ENCODE measurements around the gene SAE1. TPM values are rescaled to one million over a fixed set of nuclear protein-coding genes. Genes with fewer than 3 reads are reported as not detected.

Gene SAE1
- total and polyA plus RNA-seq, 4 experiments from 2014 or later: 35.3 to 182 (median 71.6) TPM

- H3K9me3 ChIP-seq (ENCODE audit: control insufficient read depth in 1 of 2, low read length in 2 of 2): no peaks in the 10 kb centered on the region
- H3K27ac ChIP-seq (ENCODE audit: low read depth, low read length): no peak overlapping the region
- H3K27ac Mint-ChIP-seq: peak overlapping the region in 3 of 7 donors; percentile 59 to 78 (median 63)
- H3K36me3 Mint-ChIP-seq: peaks cover 22 to 23% of the 10 kb centered on the region in 2 donors
- no peaks in the 10 kb centered on the region for H3K27me3 ChIP-seq (ENCODE audit: insufficient read depth, low read length)
- H3K4me3 ChIP-seq (ENCODE audit: low read length in 2 of 2): no peak overlapping the region
- H3K4me1 Mint-ChIP-seq: peaks cover 4 to 22% (median 15%) of the 10 kb centered on the region in 4 donors
- H3K36me3 ChIP-seq (ENCODE audit: insufficient read depth, low read length): no peaks in the 10 kb centered on the region
- H3K4me3 Mint-ChIP-seq: no peak overlapping the region
- ChIA-PET CTCF (ENCODE audit: partially characterized antibody) (no interaction called here), POLR2A (ENCODE audit: partially characterized antibody) (no interaction called here)
- intact Hi-C loops (cut with micrococcal nuclease): no loop called here
- DNase-seq: no peak
- H3K27me3 Mint-ChIP-seq: no peaks in the 10 kb centered on the region
- H3K4me1 ChIP-seq (ENCODE audit: insufficient read depth, low read length): peaks cover 21% of the 10 kb centered on the region
- no peaks in the 10 kb centered on the region for H3K9me3 Mint-ChIP-seq
Observed at GRCh38 chr19:47195434-47195833, 64.8 kb downstream of the SAE1 start.

- Histone ChIP-seq H3K27ac (ENCODE audit: low read depth, low read length) (no peak overlapping the region), H3K27me3 (ENCODE audit: insufficient read depth, low read length) (no peaks in the 10 kb centered on the region), H3K4me3 (ENCODE audit: low read length in 2 of 2) (no peak overlapping the region), H3K9me3 (ENCODE audit: control insufficient read depth in 1 of 2, low read length in 2 of 2) (no peaks in the 10 kb centered on the region), H3K4me1 (ENCODE audit: insufficient read depth, low read length) (peaks cover 9% of the 10 kb centered on the region), H3K36me3 (ENCODE audit: insufficient read depth, low read length) (no peaks in the 10 kb centered on the region)
- ChIA-PET CTCF (ENCODE audit: partially characterized antibody) (interaction anchor here (1.5 to 1.8 kb wide), 2 partner anchors 11 to 47 kb away, joined by 4 to 6 read pairs; no protein-coding TSS in a partner anchor), POLR2A (ENCODE audit: partially characterized antibody) (no interaction called here)
- no peak for DNase-seq
- H3K9me3 Mint-ChIP-seq: no peaks in the 10 kb centered on the region
- intact Hi-C loops (cut with micrococcal nuclease): no loop called here
- no peak overlapping the region for H3K4me3 Mint-ChIP-seq
- peak overlapping the region in 2 of 7 donors; percentile 12 to 35 for H3K27ac Mint-ChIP-seq
- H3K36me3 Mint-ChIP-seq: peaks cover 22 to 28% of the 10 kb centered on the region in 2 donors
- H3K4me1 Mint-ChIP-seq: peaks cover 0 to 11% (median 9%) of the 10 kb centered on the region in 4 donors
- no peaks in the 10 kb centered on the region for H3K27me3 Mint-ChIP-seq
Observed at GRCh38 chr19:47197141-47197540, 66.5 kb downstream of the SAE1 start.

GRCh38 chr19:47200530-47200929 lies 69.9 kb downstream of the SAE1 start:
- no peak for DNase-seq
- peaks cover 35 to 44% of the 10 kb centered on the region in 2 donors for H3K36me3 Mint-ChIP-seq
- no peaks in the 10 kb centered on the region for H3K9me3 ChIP-seq (ENCODE audit: control insufficient read depth in 1 of 2, low read length in 2 of 2)
- no peaks in the 10 kb centered on the region for H3K27me3 ChIP-seq (ENCODE audit: insufficient read depth, low read length)
- no peak overlapping the region for H3K4me3 Mint-ChIP-seq
- ChIA-PET CTCF (ENCODE audit: partially characterized antibody) (interaction anchor here (0.8 to 6.6 kb wide), 5 partner anchors 11 to 47 kb away, joined by 3 to 29 read pairs (median 5); no protein-coding TSS in a partner anchor), POLR2A (ENCODE audit: partially characterized antibody) (interaction anchor here (0.8 kb wide), 1 partner anchor 10 kb away, joined by 3 read pairs; no protein-coding TSS in a partner anchor)
- no peak overlapping the region for H3K4me3 ChIP-seq (ENCODE audit: low read length in 2 of 2)
- peaks cover 0 to 14% (median 7%) of the 10 kb centered on the region in 4 donors for H3K4me1 Mint-ChIP-seq
- no peak overlapping the region for H3K27ac ChIP-seq (ENCODE audit: low read depth, low read length)
- no peaks in the 10 kb centered on the region for H3K27me3 Mint-ChIP-seq
- H3K9me3 Mint-ChIP-seq: no peaks in the 10 kb centered on the region
- intact Hi-C loops (cut with micrococcal nuclease): no loop called here
- H3K36me3 ChIP-seq (ENCODE audit: insufficient read depth, low read length): peaks cover 17% of the 10 kb centered on the region
- H3K27ac Mint-ChIP-seq: no peak overlapping the region
- no peaks in the 10 kb centered on the region for H3K4me1 ChIP-seq (ENCODE audit: insufficient read depth, low read length)

- peak overlapping the region in 2 of 7 donors; percentile 10 to 26 for H3K27ac Mint-ChIP-seq
- intact Hi-C loops (cut with micrococcal nuclease): no loop called here
- peaks cover 31% of the 10 kb centered on the region for H3K36me3 ChIP-seq (ENCODE audit: insufficient read depth, low read length)
Observed at GRCh38 chr19:47203254-47203653, 72.6 kb downstream of the SAE1 start.

GRCh38 chr19:47209319-47210179 lies 78.9 kb downstream of the SAE1 start:
- H3K4me3 ChIP-seq (ENCODE audit: low read length in 2 of 2): no peak overlapping the region
- no peaks in the 10 kb centered on the region for H3K27me3 Mint-ChIP-seq
- no peak overlapping the region for H3K4me3 Mint-ChIP-seq
- no peak overlapping the region for H3K27ac ChIP-seq (ENCODE audit: low read depth, low read length)
- no peak for DNase-seq
- ChIA-PET POLR2A (ENCODE audit: partially characterized antibody) (interaction anchor here (0.6 to 5.0 kb wide), 12 partner anchors 9 to 965 kb away, joined by 3 to 120 read pairs (median 13); partner anchors contain the start of gene CCDC9), CTCF (ENCODE audit: partially characterized antibody) (interaction anchor here (0.5 to 13.1 kb wide), 28 partner anchors 9 to 1400 kb away, joined by 3 to 499 read pairs (median 7); partner anchors contain the start of genes CCDC9 and SAE1)
- H3K9me3 Mint-ChIP-seq: no peaks in the 10 kb centered on the region
- peaks cover 12% of the 10 kb centered on the region for H3K4me1 ChIP-seq (ENCODE audit: insufficient read depth, low read length)
- peak overlapping the region in 3 of 7 donors; percentile 35 to 48 (median 45) for H3K27ac Mint-ChIP-seq
- H3K9me3 ChIP-seq (ENCODE audit: control insufficient read depth in 1 of 2, low read length in 2 of 2): no peaks in the 10 kb centered on the region
- peaks cover 6 to 15% (median 7%) of the 10 kb centered on the region in 4 donors for H3K4me1 Mint-ChIP-seq
- H3K36me3 ChIP-seq (ENCODE audit: insufficient read depth, low read length): peaks cover 34% of the 10 kb centered on the region
- peaks cover 22 to 52% of the 10 kb centered on the region in 2 donors for H3K36me3 Mint-ChIP-seq
- H3K27me3 ChIP-seq (ENCODE audit: insufficient read depth, low read length): no peaks in the 10 kb centered on the region
- intact Hi-C loops (cut with micrococcal nuclease): loop anchor here (1.0 to 2.0 kb wide), 5 partner anchors 17 to 60 kb away; no protein-coding TSS in a partner anchor

More at GRCh38 chr19:47203254-47203653, 72.6 kb downstream of the SAE1 start:
- Histone ChIP-seq H3K9me3 (ENCODE audit: control insufficient read depth in 1 of 2, low read length in 2 of 2) (no peaks in the 10 kb centered on the region), H3K27me3 (ENCODE audit: insufficient read depth, low read length) (no peaks in the 10 kb centered on the region), H3K27ac (ENCODE audit: low read depth, low read length) (no peak overlapping the region), H3K4me3 (ENCODE audit: low read length in 2 of 2) (no peak overlapping the region), H3K4me1 (ENCODE audit: insufficient read depth, low read length) (no peaks in the 10 kb centered on the region)
- Mint-ChIP-seq H3K27me3 (no peaks in the 10 kb centered on the region), H3K4me1 (peaks cover 2 to 12% (median 9%) of the 10 kb centered on the region in 4 donors), H3K36me3 (peaks cover 34 to 55% of the 10 kb centered on the region in 2 donors), H3K9me3 (no peaks in the 10 kb centered on the region), H3K4me3 (no peak overlapping the region)
- ChIA-PET POLR2A (ENCODE audit: partially characterized antibody) (no interaction called here), CTCF (ENCODE audit: partially characterized antibody) (interaction anchor here (0.7 to 6.6 kb wide), 3 partner anchors 8 to 44 kb away, joined by 3 to 29 read pairs (median 3); no protein-coding TSS in a partner anchor)
- DNase-seq: no peak

GRCh38 chr19:47210180-47210490 lies 79.5 kb downstream of the SAE1 start:
- Histone ChIP-seq H3K27ac (ENCODE audit: low read depth, low read length) (no peak overlapping the region), H3K4me3 (ENCODE audit: low read length in 2 of 2) (no peak overlapping the region), H3K9me3 (ENCODE audit: control insufficient read depth in 1 of 2, low read length in 2 of 2) (no peaks in the 10 kb centered on the region), H3K4me1 (ENCODE audit: insufficient read depth, low read length) (peaks cover 12% of the 10 kb centered on the region), H3K36me3 (ENCODE audit: insufficient read depth, low read length) (peaks cover 28% of the 10 kb centered on the region), H3K27me3 (ENCODE audit: insufficient read depth, low read length) (no peaks in the 10 kb centered on the region)
- Mint-ChIP-seq H3K27ac (peak overlapping the region in 1 of 7 donors; percentile 89), H3K4me1 (peaks cover 6 to 15% (median 7%) of the 10 kb centered on the region in 4 donors), H3K4me3 (no peak overlapping the region), H3K27me3 (no peaks in the 10 kb centered on the region), H3K9me3 (no peaks in the 10 kb centered on the region), H3K36me3 (peaks cover 17 to 47% of the 10 kb centered on the region in 2 donors)
- CTCF ChIA-PET (ENCODE audit: partially characterized antibody): interaction anchor here (0.5 to 13.1 kb wide), 34 partner anchors 9 to 1399 kb away, joined by 3 to 499 read pairs (median 4); partner anchors contain the start of genes CCDC9 and SAE1
- intact Hi-C loops (cut with micrococcal nuclease): loop anchor here (1.0 to 2.0 kb wide), 5 partner anchors 16 to 61 kb away; no protein-coding TSS in a partner anchor
- DNase-seq: no peak
- POLR2A ChIA-PET (ENCODE audit: partially characterized antibody): interaction anchor here (1.0 to 5.0 kb wide), 18 partner anchors 8 to 97 kb away, joined by 3 to 120 read pairs (median 7); partner anchors contain the start of genes CCDC9, SAE1 and ZC3H4
